OCI-LY1 (cell line): ENCODE data around the gene SLC1A2.

Experiments used
- H2AFZ ChIP-seq: fragments of 200-600 bp; sonication (generic), shearing (Covaris generic); 2 replicates; pipeline ENCODE4 v1.6.0; 2014; ENCODE audit warnings: antibody characterized with exemption, mild to moderate bottlenecking, low read length
- H3F3A ChIP-seq: fragments of 200-600 bp; sonication (generic), shearing (Covaris generic); 2 replicates; pipeline ENCODE4 v1.6.0; 2014; ENCODE audit warnings: mild to moderate bottlenecking, antibody characterized with exemption, low read length, moderate library complexity; ENCODE audit not compliant: insufficient read depth
- H3K27ac ChIP-seq: fragments of 200-600 bp; sonication (generic); 2 replicates; pipeline ENCODE4 v1.5.1; 2014; ENCODE audit warnings: low read length, mixed run types, mild to moderate bottlenecking, low read depth; ENCODE audit not compliant: poor library complexity, severe bottlenecking
- H3K27me3 ChIP-seq: fragments of 200-600 bp; sonication (generic); 2 replicates; pipeline ENCODE4 v1.6.0; 2014; ENCODE audit warnings: antibody characterized with exemption, mild to moderate bottlenecking, low read length, moderate library complexity; ENCODE audit not compliant: insufficient read depth
- H3K36me3 ChIP-seq: fragments of 200-600 bp; sonication (generic); 2 replicates; pipeline ENCODE4 v1.6.1; 2014; ENCODE audit warnings: mild to moderate bottlenecking, antibody characterized with exemption, low read length, moderate library complexity, mixed read lengths; ENCODE audit not compliant: insufficient read depth
- H3K4me1 ChIP-seq: fragments of 200-600 bp; sonication (generic); 2 replicates; pipeline ENCODE4 v1.5.1; 2014; ENCODE audit warnings: mild to moderate bottlenecking, low read length, moderate library complexity; ENCODE audit not compliant: insufficient read depth, severe bottlenecking
- H3K4me2 ChIP-seq: fragments of 200-600 bp; sonication (generic), shearing (Covaris generic); 2 replicates; pipeline ENCODE4 v1.6.1; 2014; ENCODE audit warnings: low read length
- H3K4me3 ChIP-seq: fragments of 200-600 bp; sonication (generic); 2 replicates; pipeline ENCODE4 v1.5.1; 2014; ENCODE audit warnings: low read length, low read depth, mild to moderate bottlenecking, mixed read lengths; ENCODE audit not compliant: poor library complexity, severe bottlenecking
- H3K79me2 ChIP-seq: fragments of 200-600 bp; shearing (Covaris generic); 2 replicates; pipeline ENCODE4 v1.6.1; 2016; ENCODE audit warnings: mixed run types, low read length, mixed read lengths; ENCODE audit not compliant: insufficient read depth
- H3K9ac ChIP-seq: fragments of 200-600 bp; sonication (generic), shearing (Covaris generic); 2 replicates; pipeline ENCODE4 v1.6.1; 2014; ENCODE audit warnings: mild to moderate bottlenecking, low read length, mixed read lengths
- H3K9me2 ChIP-seq: fragments of 200-600 bp; sonication (generic), shearing (Covaris generic); 2 replicates; pipeline ENCODE4 v1.6.1; 2014; ENCODE audit warnings: low read depth, mild to moderate bottlenecking, low read length, mixed read lengths
- H3K9me3 ChIP-seq: fragments of 200-600 bp; shearing (Covaris generic); 2 replicates; pipeline ENCODE4 v1.6.1; 2014; ENCODE audit warnings: low read length, mixed read lengths
- H4K20me1 ChIP-seq: fragments of 200-600 bp; sonication (generic), shearing (Covaris generic); 2 replicates; pipeline ENCODE4 v1.6.0; 2016; ENCODE audit warnings: mild to moderate bottlenecking, low read length; ENCODE audit not compliant: insufficient read depth
- CTCF ChIP-seq: fragments of 200-600 bp; sonication (generic), shearing (Covaris generic); IDR thresholded peaks from 2 replicates; pipeline ENCODE4 v1.5.1; 2017; ENCODE audit warnings: mild to moderate bottlenecking, antibody characterized with exemption, low read length, moderate library complexity, mixed read lengths
- EZH2 ChIP-seq: fragments of 200-600 bp; sonication (generic), shearing (Covaris generic); IDR thresholded peaks from 2 replicates; pipeline ENCODE4 v1.8.0; 2017; ENCODE audit warnings: borderline replicate concordance, mixed run types, mild to moderate bottlenecking, antibody characterized with exemption, low read length, moderate library complexity, mixed read lengths

SLC1A2 gene

GRCh38 chr11:35204614-35205013, 214.7 kb downstream of the SLC1A2 start:
- H3K27ac ChIP-seq = no peak overlapping the region
- TF ChIP-seq CTCF (no peak), EZH2 (no peak)
- no peaks in the 10 kb centered on the region for H3F3A ChIP-seq
- H4K20me1 ChIP-seq = no peaks in the 10 kb centered on the region
- no peaks in the 10 kb centered on the region for H3K9me3 ChIP-seq
- no peak overlapping the region for H2AFZ ChIP-seq
- no peak overlapping the region for H3K4me2 ChIP-seq
- no peaks in the 10 kb centered on the region for H3K4me1 ChIP-seq
- H3K4me3 ChIP-seq = no peak overlapping the region
- H3K9me2 ChIP-seq = no peaks in the 10 kb centered on the region
- H3K27me3 ChIP-seq = no peaks in the 10 kb centered on the region; the same call in 1 of the 2 replicates
- H3K79me2 ChIP-seq = no peaks in the 10 kb centered on the region
- no peaks in the 10 kb centered on the region for H3K36me3 ChIP-seq
- no peak overlapping the region for H3K9ac ChIP-seq
